ENCODE results near the gene CRYZ.
"Not testable (repeated sequence)": the region's sequence is repeated elsewhere in the genome, so short reads cannot be mapped to it uniquely, and the experiment has no call there.

Gene CRYZ

DNA sequence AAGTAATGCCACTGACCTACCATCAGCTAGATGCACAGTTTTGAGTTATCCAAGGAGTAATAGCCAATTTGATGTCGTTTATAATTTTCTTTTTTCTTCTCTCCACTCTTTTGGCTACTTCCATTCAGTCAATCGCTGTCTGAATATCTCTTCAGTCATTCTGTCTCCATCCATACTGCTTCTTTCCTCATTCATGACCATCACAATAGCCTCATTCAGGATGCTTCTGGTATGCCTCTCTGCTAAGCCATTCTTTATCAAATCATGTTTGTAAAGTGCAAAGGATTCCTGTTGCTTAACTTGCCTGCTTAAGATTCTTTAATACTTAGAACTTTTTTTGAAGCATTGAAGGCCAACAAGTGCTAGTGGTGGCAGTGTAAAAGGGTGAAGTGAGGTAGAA lies 20.3 kb upstream of the CRYZ start:
- in situ Hi-C loops (cut with HindIII; ENCODE audit: low sequenced_read_pairs) = no loop called here
- no peak overlapping the region for H3K4me3 ChIP-seq (ENCODE audit: low read depth, low read length)
- DNase-seq (ENCODE audit: low read depth) = no peak
- TF ChIP-seq, protein P1, sequence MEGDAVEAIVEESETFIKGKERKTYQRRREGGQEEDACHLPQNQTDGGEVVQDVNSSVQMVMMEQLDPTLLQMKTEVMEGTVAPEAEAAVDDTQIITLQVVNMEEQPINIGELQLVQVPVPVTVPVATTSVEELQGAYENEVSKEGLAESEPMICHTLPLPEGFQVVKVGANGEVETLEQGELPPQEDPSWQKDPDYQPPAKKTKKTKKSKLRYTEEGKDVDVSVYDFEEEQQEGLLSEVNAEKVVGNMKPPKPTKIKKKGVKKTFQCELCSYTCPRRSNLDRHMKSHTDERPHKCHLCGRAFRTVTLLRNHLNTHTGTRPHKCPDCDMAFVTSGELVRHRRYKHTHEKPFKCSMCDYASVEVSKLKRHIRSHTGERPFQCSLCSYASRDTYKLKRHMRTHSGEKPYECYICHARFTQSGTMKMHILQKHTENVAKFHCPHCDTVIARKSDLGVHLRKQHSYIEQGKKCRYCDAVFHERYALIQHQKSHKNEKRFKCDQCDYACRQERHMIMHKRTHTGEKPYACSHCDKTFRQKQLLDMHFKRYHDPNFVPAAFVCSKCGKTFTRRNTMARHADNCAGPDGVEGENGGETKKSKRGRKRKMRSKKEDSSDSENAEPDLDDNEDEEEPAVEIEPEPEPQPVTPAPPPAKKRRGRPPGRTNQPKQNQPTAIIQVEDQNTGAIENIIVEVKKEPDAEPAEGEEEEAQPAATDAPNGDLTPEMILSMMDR (IDR thresholded peaks at IDR 0.05; ENCODE audit: low read depth, low read length, missing control alignments) = no peak

DNA sequence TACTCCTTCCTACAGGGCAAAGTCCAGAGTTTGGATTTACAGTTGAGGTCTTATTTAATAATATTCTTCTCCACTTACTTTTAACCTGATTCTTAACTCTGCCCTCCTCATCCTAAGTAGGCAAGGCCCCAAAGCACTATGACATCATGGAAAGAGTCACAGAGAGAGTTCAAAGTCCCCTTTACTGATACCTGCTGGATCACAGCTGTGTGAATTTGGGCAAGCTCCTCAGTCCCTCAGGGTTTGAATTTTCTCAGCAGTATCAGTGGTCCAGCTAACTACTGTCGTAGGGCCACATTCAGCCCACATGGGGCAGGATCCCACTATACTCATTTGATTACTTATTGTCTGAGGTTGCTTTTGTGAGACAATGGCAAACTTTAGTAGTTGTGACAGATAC lies 16.1 kb upstream of the CRYZ start:
- TF ChIP-seq, protein P1 (IDR thresholded peaks at IDR 0.05; ENCODE audit: low read depth, low read length, missing control alignments) = no peak
- in situ Hi-C loops (cut with HindIII; ENCODE audit: low sequenced_read_pairs) = no loop called here
- no peak overlapping the region for H3K4me3 ChIP-seq (ENCODE audit: low read depth, low read length)
- DNase-seq (ENCODE audit: low read depth) = no peak

DNA sequence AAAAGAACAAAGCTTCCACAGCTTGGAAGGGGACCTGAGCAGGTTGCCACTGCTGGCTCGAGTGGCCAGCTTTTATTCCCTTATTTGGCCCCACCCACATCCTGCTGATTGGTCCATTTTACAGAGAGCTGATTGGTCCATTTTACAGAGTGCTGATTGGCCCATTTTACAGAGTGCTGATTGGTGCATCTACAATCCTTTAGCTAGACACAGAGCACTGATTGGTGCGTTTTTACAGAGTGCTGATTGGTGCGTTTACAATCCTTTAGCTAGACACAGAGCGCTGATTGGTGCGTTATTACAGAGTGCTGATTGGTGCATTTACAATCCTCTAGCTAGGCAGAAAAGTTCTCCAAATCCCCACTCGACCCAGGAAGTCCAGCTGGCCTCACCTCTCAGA lies 12.4 kb upstream of the CRYZ start:
- in situ Hi-C loops (cut with HindIII; ENCODE audit: low sequenced_read_pairs); H3K4me3 ChIP-seq (ENCODE audit: low read depth, low read length): not testable (repeated sequence)

DNA sequence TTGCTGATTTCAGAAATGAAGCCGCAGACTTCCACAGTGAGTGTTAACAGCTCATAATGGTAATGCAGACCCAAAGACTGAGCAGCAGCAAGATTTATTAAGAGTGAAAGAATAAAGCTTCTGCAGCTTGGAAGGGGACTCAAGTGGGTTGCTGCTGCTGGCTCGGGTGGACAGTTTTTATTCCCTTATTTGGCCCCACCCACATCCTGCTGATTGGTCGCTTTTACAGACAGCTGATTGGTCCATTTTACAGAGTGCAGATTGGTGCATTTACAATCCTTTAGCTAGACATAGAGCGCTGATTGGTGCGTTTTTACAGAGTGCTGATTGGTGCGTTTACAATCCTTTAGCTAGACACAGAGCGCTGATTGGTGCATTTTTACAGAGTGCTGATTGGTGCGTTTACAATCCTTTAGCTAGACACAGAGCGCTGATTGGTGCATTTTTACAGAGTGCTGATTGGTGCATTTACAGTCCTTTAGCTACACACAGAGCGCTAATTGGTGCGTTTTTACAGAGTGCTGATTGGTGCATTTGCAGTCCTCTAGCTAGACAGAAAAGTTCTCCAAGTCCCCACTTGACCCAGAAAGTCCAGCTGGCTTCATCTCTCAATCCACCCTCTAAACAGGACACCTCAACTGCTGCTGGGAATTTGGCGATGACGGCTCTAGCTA lies 7.6 kb upstream of the CRYZ start:
- in situ Hi-C loops (cut with HindIII; ENCODE audit: low sequenced_read_pairs); DNase-seq (ENCODE audit: low read depth); H3K4me3 ChIP-seq (ENCODE audit: low read depth, low read length): not testable (repeated sequence)

More for the DNA sequence above, 12.4 kb upstream of the CRYZ start:
- DNase-seq (ENCODE audit: low read depth) = not testable (repeated sequence)

GRCh38 chr1:74737333-74737732 lies 4.5 kb upstream of the CRYZ start:
- no peak overlapping the region for H3K4me3 ChIP-seq (ENCODE audit: low read depth, low read length)
- TF ChIP-seq, protein P1 (IDR thresholded peaks at IDR 0.05; ENCODE audit: low read depth, low read length, missing control alignments) = no peak
- in situ Hi-C loops (cut with HindIII; ENCODE audit: low sequenced_read_pairs) = no loop called here
- no peak for DNase-seq (ENCODE audit: low read depth)

DNA sequence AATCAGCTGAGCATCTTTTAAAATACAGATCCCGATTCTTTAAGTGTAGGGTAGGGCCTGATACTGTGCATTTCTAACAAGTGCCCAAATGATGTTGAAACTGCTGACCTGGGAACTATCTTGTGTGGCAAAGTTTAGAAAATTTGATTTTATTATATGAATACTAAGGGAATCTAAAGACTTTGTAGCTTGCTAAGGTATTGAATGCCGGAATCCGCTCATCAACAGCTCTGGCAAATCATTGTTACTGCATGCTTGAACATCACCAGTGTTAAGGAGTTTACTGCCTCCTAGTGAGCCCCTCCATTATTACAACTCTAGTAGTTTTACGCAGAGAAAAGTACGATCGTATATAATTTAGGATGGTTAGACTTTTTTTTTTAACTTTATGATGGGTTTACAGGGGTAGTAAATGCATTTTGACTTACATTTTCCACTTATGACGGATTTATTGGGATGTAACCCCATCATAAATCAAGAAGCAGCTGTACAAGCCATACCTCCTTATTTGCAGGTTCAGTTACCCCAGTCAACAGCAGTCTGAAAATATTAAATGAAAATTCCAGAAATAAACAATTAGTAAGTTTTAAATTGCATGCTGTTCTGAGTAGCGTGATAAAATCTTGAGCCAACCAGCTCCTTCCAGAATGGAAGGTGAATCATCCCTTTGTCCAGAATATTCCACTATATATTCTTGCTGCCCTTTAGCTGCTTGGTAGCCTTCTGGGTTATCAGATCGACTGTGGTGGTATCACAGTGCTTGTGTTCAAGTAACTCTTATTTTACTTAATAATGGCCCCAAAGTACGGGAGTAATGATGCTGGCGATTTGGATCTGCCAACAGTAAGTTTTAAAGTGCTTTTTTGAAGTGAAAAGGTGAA lies 994 bp upstream of the CRYZ start:
- peak; percentile 57 for DNase-seq (ENCODE audit: low read depth)
- H3K4me3 ChIP-seq (ENCODE audit: low read depth, low read length) = peak overlapping the region; percentile 78
- in situ Hi-C loops (cut with HindIII; ENCODE audit: low sequenced_read_pairs) = no loop called here
- TF ChIP-seq, protein P1 (IDR thresholded peaks at IDR 0.05; ENCODE audit: low read depth, low read length, missing control alignments) = peak; percentile 77

GRCh38 chr1:74732071-74732946 lies 541 bp downstream of the CRYZ start:
- in situ Hi-C loops (cut with HindIII; ENCODE audit: low sequenced_read_pairs); DNase-seq (ENCODE audit: low read depth): not testable (repeated sequence)
- peak overlapping the region; percentile 78 for H3K4me3 ChIP-seq (ENCODE audit: low read depth, low read length)
